Gastrocnemius medialis (tissue), 4 donors: Measurements from ENCODE around the gene OCIAD1.

ENCODE experiments used
- CTCF ChIP-seq, 5 experiments: fragments of 450-650 bp in 3 of 5; fragments of 200-600 bp in 2 of 5; sonication (generic) in 2 of 5; IDR thresholded peaks in 4 of 5; conservative IDR thresholded peaks in 1 of 5; 1 replicate in 4 of 5; 2 replicates in 1 of 5; pipeline ENCODE4 v1.5.1; 2016 to 2019; ENCODE audit warnings: antibody characterized with exemption in 5 of 5, mild to moderate bottlenecking in 3 of 5, moderate library complexity in 3 of 5
- POLR2A ChIP-seq, 2 donors: fragments of 450-650 bp; IDR thresholded peaks; one replicate each; pipeline ENCODE4 v1.6.1; 2017; ENCODE audit warnings: antibody characterized with exemption in 2 of 2, mild to moderate bottlenecking in 2 of 2, moderate library complexity in 2 of 2

- TF ChIP-seq CTCF (IDR thresholded peaks at IDR 0.05 in 4 of 5, conservative IDR thresholded peaks at IDR 0.05 in 1 of 5), result no peak
- no peak for TF ChIP-seq POLR2A (IDR thresholded peaks at IDR 0.05)
These were observed 77.8 kb downstream of the OCIAD1 start for GRCh38 chr4:48908687-48909086.
